DMS 273 (cell line): ENCODE measurements around the gene TECPR1.

Experiments
- DNase-seq: peaks from one replicate; lab custom pipeline; 2025; ENCODE audit not compliant: unreplicated experiment; lab: John Stamatoyannopoulos, UW

The TECPR1 gene

DNA sequence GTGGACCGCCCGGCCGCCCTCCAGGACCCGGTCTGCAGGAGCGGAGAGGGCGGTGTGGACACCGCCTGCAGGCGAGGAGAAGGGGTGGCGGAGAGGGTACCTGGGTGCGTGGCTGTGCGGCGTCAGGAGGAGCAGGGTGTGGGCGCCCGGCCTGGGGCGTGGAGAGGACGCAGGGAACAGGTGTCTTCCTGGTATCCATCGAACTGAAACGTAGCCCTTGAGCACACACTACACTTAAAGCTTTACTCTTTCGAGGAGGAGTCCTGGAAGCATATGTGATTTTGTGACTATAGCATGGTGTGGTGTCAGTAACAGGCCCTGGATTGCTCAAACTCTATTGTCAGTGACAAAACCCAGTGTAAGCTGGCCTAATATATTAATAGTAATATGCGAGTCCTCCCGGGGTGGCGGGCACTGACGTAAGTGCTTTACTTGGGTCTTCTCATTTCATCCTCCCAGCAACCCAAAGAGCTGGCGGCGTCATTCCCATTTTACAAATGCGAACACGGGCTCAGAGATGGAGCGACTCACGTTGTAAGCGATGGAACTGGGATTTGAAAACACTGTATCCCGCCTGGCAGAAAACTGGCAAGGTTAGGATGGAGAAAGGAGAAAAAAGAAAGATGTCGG lies 508 bp upstream of the TECPR1 start:
- DNase-seq, result peak; percentile 67

DNA sequence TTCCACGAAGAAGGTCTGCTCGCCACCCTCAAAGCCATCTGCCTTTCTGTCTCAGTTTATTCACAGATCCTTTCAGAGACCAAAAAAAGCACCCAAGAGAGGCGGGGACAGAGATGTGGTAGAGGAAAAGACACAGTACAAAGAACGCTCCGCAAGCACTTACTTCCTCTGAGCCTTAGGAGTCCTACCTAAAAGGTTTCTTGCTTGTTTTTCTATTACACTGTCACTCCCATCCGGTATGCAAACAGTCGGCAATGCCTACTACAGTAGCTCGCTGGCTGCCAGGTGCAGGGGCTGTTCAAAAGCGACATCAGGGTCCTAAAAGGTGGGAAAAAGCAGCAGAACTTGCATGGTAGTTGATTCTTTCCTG lies 816 bp downstream of the TECPR1 start:
- DNase-seq, result no peak

DNA sequence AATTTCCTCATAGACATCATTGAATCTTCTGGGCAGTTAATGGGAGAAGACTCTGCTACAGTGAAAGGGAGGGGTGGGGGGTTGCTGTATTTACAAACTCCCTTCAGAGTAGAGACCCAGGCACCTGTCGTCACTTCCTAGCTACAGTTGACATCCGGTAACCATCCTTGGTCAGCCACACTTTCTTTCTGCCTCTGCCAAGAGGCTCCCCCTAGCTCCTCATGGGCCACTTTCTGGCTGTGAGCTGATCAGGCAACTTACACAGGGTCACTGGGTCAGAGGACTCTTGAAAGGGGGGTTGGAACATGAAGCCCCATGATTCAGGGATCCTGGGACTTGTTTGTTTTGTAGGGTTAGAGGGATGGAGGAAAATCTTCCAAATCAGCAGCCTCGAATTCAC lies 1.2 kb downstream of the TECPR1 start:
- DNase-seq, result peak; percentile 56

DNA sequence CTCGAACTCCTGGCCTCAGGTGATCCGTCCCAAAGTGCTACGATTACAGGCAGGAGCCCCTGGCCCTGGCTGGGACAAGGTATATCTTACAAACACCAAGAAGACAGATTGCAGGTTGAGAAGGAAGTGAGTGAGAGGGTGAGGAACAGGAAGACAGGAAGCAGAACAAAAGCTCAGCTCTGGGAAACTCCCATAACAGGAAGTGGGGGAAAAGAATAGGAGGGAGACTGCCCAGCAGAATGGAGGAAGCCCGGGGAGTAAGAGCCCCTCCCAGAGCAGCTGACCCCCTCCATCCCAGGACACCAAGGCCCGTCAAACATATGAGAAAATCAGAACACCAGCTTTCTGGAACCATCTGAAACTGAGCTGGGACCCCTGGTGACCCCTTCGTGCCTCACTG lies 2.9 kb downstream of the TECPR1 start:
- DNase-seq, result no peak

DNA sequence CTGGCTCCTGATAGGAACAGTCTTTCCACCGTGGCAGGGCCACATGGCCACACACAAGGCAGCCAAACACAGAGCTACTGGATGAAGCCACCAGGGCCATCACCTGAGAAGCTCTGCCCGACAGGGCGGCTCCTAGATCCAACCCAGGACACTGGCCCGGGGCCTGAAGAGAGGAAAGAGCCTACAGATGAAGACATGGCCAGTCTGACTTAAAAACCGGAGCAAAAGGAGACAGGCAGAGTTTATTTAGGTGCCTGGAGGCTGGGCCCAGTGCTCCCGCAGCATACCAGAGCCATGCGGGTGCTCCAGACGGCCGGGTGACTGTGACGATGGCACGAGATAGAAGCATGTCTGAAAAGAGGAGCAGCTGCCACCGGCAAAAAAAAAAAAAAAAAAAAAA lies 3.9 kb downstream of the TECPR1 start:
- no peak for DNase-seq

DNA sequence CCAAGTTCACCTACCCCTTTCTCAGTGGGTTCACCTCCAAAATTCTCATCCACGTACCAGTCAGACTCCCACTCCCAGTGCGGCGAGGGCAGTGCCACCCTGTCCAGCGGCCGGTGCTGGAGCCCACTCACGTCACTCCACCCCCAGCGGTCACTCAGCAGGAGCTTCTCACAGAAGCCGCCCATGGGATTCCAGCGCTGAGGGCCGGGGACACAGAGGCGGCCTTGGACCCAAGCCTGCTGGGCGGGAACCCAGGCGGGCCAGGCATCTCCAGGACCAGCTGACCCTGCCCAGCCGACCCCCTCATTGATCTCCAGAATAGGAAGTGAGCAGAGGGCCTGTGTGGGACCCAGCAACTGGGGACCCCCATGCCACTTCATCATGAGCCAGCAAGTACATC lies 7.2 kb downstream of the TECPR1 start:
- no peak for DNase-seq

DNA sequence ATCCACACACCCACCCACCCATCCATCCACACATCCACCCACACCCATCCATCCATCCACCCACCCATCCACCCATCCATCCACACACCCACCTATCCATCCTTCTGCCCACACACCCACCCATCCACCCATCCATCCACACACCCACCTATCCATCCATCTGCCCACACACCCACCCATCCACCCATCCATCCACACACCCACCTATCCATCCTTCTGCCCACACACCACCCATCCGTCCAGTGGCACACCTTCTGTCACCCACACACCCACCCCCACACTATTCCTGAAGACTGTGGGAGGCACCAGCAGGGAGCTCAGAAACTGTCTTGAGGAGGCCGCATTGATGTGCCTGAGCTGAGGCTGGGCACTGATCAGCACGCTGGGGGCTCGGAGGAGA lies 9.1 kb downstream of the TECPR1 start:
- DNase-seq, result no peak

DNA sequence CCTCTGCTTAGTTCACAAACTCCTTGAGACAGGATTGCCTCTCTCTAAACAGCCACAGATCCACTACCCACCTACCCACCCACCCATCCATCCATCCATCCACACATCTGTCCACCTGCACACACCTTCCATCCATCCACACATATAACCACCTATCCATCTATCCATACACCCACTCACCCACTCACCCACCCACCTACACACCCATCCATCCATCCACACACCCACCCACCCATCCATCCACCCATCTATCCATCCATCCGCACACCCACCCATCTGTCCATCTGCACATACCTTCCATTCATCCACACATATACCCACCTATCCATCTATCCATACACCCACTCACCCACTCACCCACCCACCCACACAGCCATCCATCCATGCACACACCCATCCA lies 9.7 kb downstream of the TECPR1 start:
- no peak for DNase-seq

DNA sequence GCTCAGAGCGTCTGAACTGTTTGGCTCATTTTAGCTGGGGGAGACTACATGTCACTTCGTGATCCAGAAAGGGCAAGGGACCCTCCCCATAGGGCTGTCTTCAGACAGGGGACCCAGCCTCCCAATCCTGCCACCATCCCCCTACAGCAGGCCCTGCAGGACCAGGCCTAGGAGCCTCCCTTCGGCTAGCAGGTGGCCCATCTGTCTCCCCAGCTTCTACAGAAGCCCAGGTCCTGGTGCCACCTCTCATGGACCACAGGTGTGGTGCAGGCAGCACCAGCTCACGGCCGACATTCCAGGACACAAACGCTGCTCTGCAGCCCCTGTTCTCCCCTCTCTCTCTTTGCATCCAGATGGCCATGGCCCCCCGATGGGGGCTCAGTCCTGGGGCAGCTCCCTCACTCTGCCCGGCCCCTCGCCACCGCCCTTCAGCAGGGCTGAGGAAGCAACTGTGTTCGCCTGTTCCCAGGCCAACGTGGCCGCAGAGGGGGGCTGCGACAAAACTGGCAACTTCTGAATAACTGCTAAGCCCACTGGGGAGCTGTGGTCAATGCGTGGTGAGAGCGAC lies 10.3 kb downstream of the TECPR1 start:
- no peak for DNase-seq

DNA sequence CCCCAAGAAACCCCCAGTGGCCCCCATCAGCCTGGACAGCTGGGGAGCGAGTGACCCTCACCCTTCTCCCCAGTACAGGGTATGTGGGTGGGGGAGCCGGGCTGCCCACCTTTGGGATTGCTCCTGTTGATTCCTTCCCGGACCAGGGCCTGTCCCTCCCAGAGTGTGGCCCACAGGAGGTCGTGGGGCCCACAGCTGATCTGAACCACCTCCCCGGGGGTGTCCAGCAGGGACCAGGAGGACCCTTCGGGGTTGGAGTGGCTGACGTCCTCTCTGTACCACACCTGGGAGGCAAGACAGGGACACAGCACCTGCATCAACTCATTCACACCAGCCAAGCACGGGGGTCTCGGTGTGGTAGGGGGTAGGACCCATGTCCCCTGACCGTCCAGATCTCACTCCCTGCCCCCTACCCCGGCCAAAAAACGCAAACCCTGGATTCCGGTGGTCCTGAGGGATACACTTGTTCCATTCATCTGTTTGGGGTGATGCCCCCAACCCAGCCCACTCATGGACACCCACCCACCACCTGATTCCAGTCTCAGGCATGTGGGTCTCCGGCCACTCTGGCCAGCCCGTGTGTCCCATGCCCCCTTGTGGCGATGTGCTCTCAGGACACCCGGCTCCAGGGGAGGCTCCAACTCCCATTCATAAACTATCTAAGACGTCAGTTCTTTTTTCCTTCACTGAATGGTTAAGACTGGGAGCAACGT lies 10.9 kb downstream of the TECPR1 start:
- DNase-seq, result peak; percentile 76

DNA sequence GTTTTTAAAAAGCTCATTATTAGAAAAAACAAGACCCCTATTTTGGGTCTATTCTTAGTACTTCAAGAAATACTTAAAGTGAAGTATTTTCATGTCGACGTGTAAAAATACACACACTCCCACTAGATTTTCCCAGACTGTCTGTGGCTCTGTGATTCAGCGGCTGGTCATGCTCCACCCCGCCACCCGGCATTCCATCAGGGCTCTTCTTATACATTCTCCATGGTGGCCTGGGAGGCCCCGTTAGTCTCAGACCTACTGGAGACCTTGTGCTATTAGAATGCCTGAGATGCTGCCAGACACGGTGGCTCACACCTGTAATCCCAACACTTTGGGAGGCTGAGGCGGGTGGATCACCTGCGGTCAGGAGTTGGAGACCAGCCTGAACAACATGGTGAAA lies 13.1 kb downstream of the TECPR1 start:
- DNase-seq, result no peak

DNA sequence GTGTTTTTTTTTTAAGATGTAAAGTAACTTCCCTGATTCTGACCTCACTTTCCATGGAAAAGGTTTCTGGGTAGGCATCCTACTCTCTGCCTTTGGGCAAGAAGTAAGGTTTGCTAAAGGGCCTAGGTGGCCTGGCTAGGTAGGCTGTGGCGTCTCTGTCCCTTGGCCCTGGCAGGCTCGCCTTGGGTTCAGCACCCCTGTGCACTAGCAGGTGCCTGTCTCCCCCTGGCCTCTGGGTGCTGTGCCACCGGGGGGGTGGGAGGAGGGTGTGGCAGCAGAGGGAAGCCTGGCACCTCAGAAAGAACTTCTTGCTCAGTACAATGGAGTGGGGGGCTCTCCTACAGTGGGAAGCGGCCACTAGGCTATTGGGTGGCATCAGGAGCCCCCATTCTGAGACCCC lies 14.0 kb downstream of the TECPR1 start:
- DNase-seq, result no peak

DNA sequence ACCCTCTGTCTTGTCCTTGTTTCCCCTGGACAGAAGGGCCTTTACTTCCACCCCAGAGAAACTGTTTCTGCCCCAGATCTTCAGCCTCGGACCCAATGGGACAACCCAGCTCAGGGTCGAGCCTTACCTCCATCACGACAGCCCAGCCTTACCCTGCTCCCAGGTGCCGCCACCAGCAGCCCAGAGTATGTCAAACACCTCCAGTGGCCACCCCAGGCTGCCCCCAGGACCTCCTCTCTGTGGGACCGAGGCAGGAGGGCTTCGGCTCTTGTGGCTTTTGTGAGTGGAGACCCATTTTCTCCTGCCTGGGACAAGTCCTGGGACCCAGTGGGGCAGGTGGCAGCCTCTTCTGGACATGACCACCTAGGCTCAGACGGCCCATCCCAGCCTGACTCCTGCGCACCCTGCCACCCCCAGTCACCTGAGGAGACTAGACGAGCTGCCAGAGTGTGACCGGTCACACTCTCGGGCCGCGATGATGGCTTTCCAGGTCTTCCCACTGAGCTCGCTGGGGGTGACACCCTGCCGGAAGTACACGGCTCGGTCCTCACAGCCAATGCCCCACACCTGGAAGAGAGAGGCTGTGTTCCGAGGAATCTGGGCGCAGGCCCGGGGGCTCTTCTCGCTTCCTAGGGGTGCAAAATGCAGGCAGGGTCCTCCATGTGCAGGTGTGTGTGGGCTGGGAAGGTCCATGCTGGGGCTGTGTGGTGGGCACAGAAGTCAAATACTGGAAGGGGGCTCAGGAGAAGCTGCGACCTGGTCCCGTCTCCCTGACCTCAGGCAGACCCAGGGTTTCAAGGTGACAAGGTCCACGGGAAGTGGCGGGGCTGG lies 15.5 kb downstream of the TECPR1 start:
- DNase-seq, result no peak

DNA sequence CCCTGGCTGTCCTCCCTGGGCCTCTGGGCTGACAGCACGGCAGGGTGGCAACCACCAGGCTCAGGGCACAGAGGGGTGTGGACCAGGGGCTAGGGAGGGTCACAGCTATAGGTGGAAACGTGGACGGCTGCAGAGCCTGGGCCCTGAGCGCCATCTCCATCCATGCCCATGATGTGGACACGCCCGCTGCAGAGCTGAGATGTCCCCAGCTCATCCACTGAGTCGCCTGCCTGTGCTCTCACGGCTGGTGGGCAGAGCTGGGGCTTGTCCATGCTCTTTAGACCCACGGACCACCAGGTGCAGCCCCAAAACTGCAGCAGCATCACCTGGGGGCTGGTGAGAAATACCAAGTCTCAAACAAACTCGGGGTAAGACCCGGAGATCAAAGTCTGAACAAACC lies 16.1 kb downstream of the TECPR1 start:
- no peak for DNase-seq

DNA sequence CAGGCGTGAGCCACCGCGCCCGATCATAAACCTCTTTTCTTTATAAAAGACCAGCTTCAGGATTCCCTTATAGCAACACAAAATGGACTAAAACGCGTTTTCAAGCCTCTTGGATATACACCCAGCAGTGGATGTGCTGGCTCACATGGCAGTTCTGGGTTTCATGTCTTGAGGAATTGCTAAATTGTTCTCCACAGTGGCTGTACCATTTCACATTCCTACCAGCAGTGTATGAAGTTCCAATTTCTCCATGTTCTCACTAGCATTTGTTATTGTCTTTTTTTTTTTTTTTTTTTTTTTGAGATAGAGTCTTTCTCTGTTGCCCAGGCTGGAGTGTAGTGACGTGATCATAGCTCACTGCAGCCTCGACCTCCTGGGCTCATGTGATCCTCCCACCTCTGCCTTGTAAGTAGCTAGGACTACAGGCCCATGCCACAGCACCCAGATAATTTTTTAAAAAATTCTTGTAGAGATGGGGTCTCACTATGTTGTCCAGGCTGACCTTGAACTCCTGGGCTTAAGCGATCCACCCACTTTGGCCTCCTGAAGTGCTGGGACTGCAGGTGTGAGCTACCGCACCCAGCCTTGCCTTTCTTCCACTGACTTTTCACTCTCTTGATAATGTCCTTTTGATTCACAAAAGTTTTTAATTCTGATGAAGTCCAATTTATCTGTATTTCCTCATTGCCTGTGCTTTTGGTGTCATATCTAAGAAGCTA lies 17.4 kb downstream of the TECPR1 start:
- DNase-seq, result no peak

DNA sequence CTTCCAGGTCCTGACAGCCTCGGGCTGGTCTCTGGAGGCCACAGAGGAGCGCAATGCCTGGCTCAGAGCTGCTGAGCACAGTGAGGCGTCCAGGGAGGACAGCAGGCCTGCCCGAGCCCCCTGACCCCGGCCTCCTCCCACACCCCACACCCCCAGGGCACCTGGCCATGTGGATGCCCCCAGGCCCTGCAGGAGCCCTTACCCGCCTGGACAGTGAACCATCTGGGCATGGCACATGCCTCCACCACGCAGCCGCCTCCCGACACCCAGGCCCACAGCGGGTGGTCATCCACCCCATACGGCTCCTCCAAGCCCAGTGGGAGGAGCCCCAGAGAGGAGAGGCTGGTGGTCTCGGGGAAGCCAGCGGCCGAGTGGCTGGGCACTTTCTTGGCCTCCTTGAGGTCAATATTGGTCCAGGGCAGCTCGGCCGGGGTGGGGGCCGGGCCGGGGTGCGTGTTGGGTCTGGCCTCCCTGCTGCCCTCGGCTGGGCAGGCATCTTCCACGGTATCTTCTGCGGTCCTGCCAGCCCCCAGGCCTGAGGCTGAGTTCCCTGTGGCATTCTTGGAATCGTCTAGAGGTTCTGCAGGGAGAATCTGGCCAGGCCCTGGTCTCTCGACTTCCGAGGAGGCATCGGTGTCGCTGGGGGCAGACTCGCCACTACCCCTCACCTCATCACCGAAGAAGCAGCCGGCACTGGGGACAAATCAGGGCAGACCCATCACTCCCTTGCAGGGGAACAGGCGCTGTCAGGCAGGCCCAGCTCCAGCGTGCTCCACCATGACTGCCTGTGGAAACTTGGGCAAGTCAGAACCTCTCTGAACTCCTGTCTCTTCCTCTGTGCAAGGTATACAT lies 18.6 kb downstream of the TECPR1 start:
- DNase-seq, result no peak

DNA sequence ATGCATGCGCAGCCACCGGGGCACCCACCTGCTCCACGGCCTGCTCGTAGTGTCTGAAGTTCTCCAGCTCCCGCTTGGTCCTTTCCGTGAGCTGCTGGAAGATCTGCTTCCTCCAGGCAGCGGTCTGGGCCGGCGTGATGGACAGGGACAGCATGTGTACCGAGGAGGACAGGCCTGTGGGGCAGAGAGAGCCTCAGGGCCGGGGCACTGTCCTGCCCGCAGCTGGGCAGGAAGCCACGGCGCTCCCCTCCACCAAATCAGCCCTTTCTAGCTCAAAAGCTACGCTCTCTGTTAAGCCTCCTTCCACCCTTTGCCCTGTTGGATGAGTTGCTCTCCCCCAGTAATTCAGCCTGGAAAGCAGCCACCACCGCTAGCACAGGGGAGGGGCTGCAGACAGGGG lies 19.2 kb downstream of the TECPR1 start:
- DNase-seq, result no peak

DNA sequence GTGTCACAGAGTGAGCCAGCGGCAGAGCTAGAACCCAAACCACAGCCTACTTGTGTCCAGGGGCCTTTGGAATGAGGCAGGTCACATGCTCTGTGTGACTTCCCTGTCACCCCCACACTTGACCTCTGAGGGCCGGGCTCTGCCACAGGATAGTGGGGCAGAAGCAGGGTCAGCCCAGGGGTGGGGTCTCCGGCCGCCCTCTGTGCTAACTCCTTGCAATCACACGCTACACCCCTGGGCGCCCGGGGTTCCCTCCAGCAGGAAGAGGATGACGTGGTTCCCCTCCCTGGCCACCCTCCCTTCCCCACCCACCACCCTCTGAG lies 19.8 kb downstream of the TECPR1 start:
- no peak for DNase-seq

DNA sequence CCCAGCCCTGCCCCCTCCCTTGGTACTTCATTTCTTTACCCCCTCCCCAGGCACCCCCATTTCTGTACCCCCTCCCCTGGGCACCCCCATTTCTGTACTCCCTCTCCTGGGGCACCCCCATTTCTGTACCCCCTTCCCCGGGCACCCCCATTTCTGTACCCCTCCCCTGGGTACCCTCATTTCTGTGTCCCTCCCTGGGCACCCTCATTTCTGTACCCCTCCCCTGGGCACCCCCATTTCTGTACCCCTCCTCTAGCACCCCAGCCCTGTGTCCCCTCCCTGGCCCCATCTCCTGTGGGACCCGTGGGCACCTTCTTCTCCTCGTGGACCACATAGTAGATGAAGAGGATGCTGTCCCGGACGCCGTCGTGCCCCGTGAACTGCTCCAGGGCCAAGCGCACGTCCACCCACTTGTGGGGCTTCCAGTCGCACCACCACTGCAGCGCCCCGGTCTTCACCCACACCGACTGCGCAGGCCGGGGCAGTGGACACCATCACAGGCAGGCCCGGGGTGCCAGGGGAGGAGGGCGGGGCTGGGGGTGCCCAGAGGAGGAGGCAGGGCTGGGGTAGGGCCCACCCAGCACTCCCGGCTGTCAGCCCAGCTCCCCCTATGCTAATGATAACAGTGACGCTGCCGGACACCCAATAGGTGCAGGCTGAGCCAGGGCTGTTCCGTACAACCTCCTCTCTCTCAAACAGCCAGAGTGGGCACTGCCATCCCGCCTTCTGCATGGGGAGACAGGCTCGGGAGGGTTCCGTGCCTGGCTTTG lies 20.4 kb downstream of the TECPR1 start:
- DNase-seq, result no peak
